GM23248 (cell line): Measurements from ENCODE around the gene B3GALT5. TPM values are rescaled to one million over a fixed set of nuclear protein-coding genes. Genes with fewer than 3 reads are reported as not detected.

Experiments
- DNase-seq: peaks from one replicate; pipeline ENCODE4 v3.0.0-alpha.2; 2015
- H2AFZ ChIP-seq: fragments of 200-600 bp; sonication (generic); 2 replicates; pipeline ENCODE4 v1.6.1; 2016; ENCODE audit warnings: antibody characterized with exemption
- H3F3A ChIP-seq: fragments of 200-600 bp; sonication (generic); 2 replicates; pipeline ENCODE4 v1.6.1; 2016; ENCODE audit warnings: mild to moderate bottlenecking, antibody characterized with exemption, mixed run types; ENCODE audit not compliant: insufficient read depth
- H3K27ac ChIP-seq: fragments of 200-600 bp; sonication (generic); 2 replicates; pipeline ENCODE4 v1.5.1; 2016; ENCODE audit warnings: mild to moderate bottlenecking
- H3K27me3 ChIP-seq: fragments of 200-600 bp; sonication (generic); replicated peaks from 2 replicates; pipeline ENCODE4 v1.6.1; 2016; ENCODE audit warnings: mild to moderate bottlenecking; ENCODE audit not compliant: insufficient read depth
- H3K36me3 ChIP-seq: fragments of 200-600 bp; sonication (generic); 2 replicates; pipeline ENCODE4 v1.6.1; 2016; ENCODE audit warnings: low read depth, mild to moderate bottlenecking
- H3K4me1 ChIP-seq: fragments of 200-600 bp; sonication (generic); 2 replicates; pipeline ENCODE4 v1.6.1; 2016; ENCODE audit warnings: mild to moderate bottlenecking; ENCODE audit not compliant: insufficient read depth
- H3K4me2 ChIP-seq: fragments of 200-600 bp; sonication (generic); one replicate; pipeline ENCODE4 v1.6.1; 2016; ENCODE audit warnings: mild to moderate bottlenecking; ENCODE audit not compliant: unreplicated experiment
- H3K4me3 ChIP-seq: fragments of 200-600 bp; sonication (generic); 2 replicates; pipeline ENCODE4 v1.5.1; 2016; ENCODE audit warnings: mild to moderate bottlenecking
- H3K79me2 ChIP-seq: fragments of 200-600 bp; sonication (generic); 2 replicates; pipeline ENCODE4 v1.6.1; 2016; ENCODE audit warnings: mild to moderate bottlenecking; ENCODE audit not compliant: insufficient read depth
- H3K9ac ChIP-seq: fragments of 200-600 bp; sonication (generic); 2 replicates; pipeline ENCODE4 v1.6.1; 2016; ENCODE audit warnings: mild to moderate bottlenecking
- H3K9me2 ChIP-seq: fragments of 200-600 bp; sonication (generic); 2 replicates; pipeline ENCODE4 v1.6.1; 2016; ENCODE audit warnings: mixed run types, mild to moderate bottlenecking, moderate library complexity; ENCODE audit not compliant: insufficient read depth
- H3K9me3 ChIP-seq: fragments of 200-600 bp; sonication (generic); one replicate; pipeline ENCODE4 v1.6.1; 2017; ENCODE audit warnings: low read depth
- H4K20me1 ChIP-seq: fragments of 200-600 bp; sonication (generic); 2 replicates; pipeline ENCODE4 v1.6.0; 2016; ENCODE audit not compliant: insufficient read depth
- EZH2 ChIP-seq: fragments of 200-600 bp; sonication (generic); IDR thresholded peaks from 2 replicates; pipeline ENCODE4 v1.6.1; 2018; ENCODE audit warnings: antibody characterized with exemption, mild to moderate bottlenecking; ENCODE audit not compliant: insufficient read depth, poor library complexity, severe bottlenecking
- EZH2phosphoT487 ChIP-seq: fragments of 200-600 bp; sonication (generic); IDR thresholded peaks from 2 replicates; pipeline ENCODE4 v1.6.1; 2018; ENCODE audit warnings: antibody characterized with exemption, moderate library complexity, mild to moderate bottlenecking, low read depth; ENCODE audit not compliant: insufficient read depth
- WGBS, 2 experiments: methylation state at CpG; one replicate each; pipeline ENCODE4 v1.1.6; 2015 to 2017; ENCODE audit warnings: low lambda C conversion rate in 2 of 2, low coverage in 1 of 2; ENCODE audit errors: missing lambda C conversion rate in 2 of 2; 5-methylcytosine and 5-hydroxymethylcytosine counted together
- in situ Hi-C: fragments of 300-500 bp; cut with MboI; formaldehyde crosslinking; loops from 2 replicates; pipeline ENCODE4 v1.15.0; 2020
- polyA plus RNA-seq: library from polyadenylated mRNA; unstranded; fragments of >200 nt; fragmentation: Nextera tagmentation; extraction: Ambion mirVana; gene quantifications from 2 replicates; pipeline ENCODE4 v1.2.1, GENCODE V29; 2016
- total RNA-seq: library from RNA; depleted of rRNA; stranded (reverse); fragments of >200 nt; shearing (Covaris generic); gene quantifications from 2 replicates; pipeline ENCODE4 v1.2.3, GENCODE V29; 2014

Gene B3GALT5
- total and polyA plus RNA-seq, 2 experiments from 2014 or later, result not detected

DNA sequence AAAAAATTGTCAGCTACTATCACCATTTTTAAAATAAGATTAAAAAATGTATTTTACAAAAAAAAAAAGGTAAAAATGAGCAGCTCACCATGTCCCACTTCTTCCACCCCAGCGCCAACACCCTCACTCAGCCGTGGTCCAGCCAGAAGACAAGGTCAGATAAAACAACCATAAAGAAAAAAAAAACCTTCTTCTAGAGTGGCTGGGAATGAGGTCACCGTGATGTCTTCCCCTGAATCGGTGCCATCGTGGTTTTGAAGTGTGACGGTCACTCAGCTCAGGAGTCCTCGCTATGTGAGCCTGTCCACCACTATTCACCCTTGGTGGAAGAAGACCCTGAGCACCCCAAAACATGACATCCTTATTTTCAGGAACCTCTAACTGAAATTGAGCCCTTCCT, 38.1 kb downstream of the B3GALT5 start:
- H3K4me1 ChIP-seq, result no peaks in the 10 kb centered on the region
- no peak overlapping the region for H3K4me3 ChIP-seq
- H4K20me1 ChIP-seq, result no peaks in the 10 kb centered on the region
- no peak overlapping the region for H2AFZ ChIP-seq
- in situ Hi-C loops, result no loop called here
- no peak for TF ChIP-seq EZH2phosphoT487
- no peak for TF ChIP-seq EZH2
- H3K9ac ChIP-seq, result no peak overlapping the region
- no peaks in the 10 kb centered on the region for H3K9me3 ChIP-seq
- H3K4me2 ChIP-seq, result no peak overlapping the region
- no peaks in the 10 kb centered on the region for H3K27me3 ChIP-seq
- no peak for DNase-seq
- no peak overlapping the region for H3K27ac ChIP-seq
- H3K36me3 ChIP-seq, result no peaks in the 10 kb centered on the region
- 58 to 63% methylated on average over 7 of the region's 7 CpGs for WGBS, 2 experiments
- no peaks in the 10 kb centered on the region for H3F3A ChIP-seq
- no peaks in the 10 kb centered on the region for H3K9me2 ChIP-seq
- H3K79me2 ChIP-seq, result no peaks in the 10 kb centered on the region

DNA sequence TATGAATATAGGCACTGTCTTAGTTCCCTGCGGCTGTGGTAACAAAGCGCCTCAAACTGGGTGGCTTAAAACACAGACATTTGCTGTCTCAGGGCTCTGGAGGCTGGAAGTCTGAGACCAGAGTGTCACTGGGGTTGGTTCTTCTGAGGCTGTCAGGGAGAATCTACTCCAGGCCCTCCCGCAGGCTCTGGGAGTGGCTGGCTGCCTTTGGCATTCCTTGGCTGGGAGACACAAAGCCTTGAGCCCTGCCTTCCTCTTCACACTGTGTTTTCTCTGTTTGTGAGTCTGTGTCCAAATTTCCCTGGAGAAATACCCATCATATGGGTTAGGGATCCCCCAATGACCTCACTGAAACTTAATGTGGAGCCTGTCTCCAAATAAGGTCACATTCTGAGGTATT, 38.5 kb downstream of the B3GALT5 start:
- Histone ChIP-seq H3K36me3 (no peaks in the 10 kb centered on the region), H3K4me1 (no peaks in the 10 kb centered on the region), H3K9ac (no peak overlapping the region), H3F3A (no peaks in the 10 kb centered on the region), H3K4me3 (no peak overlapping the region), H3K79me2 (no peaks in the 10 kb centered on the region), H2AFZ (no peak overlapping the region), H3K4me2 (no peak overlapping the region), H4K20me1 (no peaks in the 10 kb centered on the region), H3K27ac (no peak overlapping the region), H3K9me2 (no peaks in the 10 kb centered on the region), H3K9me3 (no peaks in the 10 kb centered on the region), H3K27me3 (no peaks in the 10 kb centered on the region)
- in situ Hi-C loops, result no loop called here
- DNase-seq, result peak; percentile 17
- 23 to 48% methylated on average over 3 of the region's 3 CpGs for WGBS, 2 experiments
- TF ChIP-seq EZH2phosphoT487 (no peak), EZH2 (no peak)

DNA sequence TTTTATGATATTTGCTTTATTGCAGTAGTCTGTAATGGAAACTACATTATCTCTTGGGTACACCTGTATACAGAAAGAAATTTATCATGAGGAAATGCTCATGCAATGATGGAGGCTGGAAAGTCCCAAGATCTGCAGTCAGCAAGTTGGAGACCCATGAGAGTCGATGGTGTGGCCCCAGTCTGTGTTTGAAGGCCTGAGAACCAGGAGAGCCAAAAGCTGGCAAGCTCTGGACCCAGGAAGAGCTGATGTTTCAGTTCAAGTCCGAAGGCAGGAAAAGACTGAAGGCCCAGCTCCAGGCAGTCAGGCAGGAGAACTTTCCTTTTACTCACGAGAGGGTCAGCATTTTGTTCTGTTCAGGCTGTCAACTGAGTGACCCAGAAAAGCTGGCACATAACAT, 42.2 kb downstream of the B3GALT5 start:
- H3F3A ChIP-seq, result no peaks in the 10 kb centered on the region
- DNase-seq, result no peak
- no peak overlapping the region for H3K27ac ChIP-seq
- no peaks in the 10 kb centered on the region for H3K9me2 ChIP-seq
- H3K4me2 ChIP-seq, result no peak overlapping the region
- 31 to 40% methylated on average over 3 of the region's 3 CpGs for WGBS, 2 experiments
- TF ChIP-seq EZH2phosphoT487, result no peak
- no peak for TF ChIP-seq EZH2
- in situ Hi-C loops, result no loop called here
- no peaks in the 10 kb centered on the region for H3K9me3 ChIP-seq
- no peak overlapping the region for H3K9ac ChIP-seq
- H3K79me2 ChIP-seq, result no peaks in the 10 kb centered on the region
- no peak overlapping the region for H2AFZ ChIP-seq
- no peak overlapping the region for H3K4me3 ChIP-seq
- peaks cover 2% of the 10 kb centered on the region; the same call in 1 of the 2 replicates for H3K4me1 ChIP-seq
- no peaks in the 10 kb centered on the region for H3K36me3 ChIP-seq
- H3K27me3 ChIP-seq, result no peaks in the 10 kb centered on the region
- no peaks in the 10 kb centered on the region for H4K20me1 ChIP-seq

DNA sequence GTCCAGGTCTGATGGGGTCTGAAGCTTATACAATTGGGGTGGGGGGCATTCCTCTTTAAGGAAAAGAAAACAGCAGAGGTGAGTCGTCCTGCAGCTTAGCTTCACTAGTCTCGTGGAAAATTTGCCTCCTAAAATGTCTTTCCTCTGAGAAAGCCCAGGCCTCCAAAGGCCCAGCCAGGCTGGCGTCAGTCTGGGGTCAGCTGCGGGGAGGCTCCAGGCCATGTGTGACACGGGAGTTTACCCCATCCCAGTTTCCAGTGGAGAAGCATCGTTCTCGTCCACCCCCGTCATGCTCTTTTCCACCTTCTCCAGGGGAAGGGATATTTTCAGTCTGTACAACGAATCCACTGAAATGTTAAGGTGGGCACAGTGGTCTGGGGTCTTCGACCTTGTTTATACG, 42.8 kb downstream of the B3GALT5 start:
- no peak overlapping the region for H3K4me3 ChIP-seq
- no peaks in the 10 kb centered on the region for H3K36me3 ChIP-seq
- no peaks in the 10 kb centered on the region for H3F3A ChIP-seq
- H2AFZ ChIP-seq, result no peak overlapping the region
- H3K9me3 ChIP-seq, result no peaks in the 10 kb centered on the region
- no peaks in the 10 kb centered on the region for H4K20me1 ChIP-seq
- no peaks in the 10 kb centered on the region for H3K9me2 ChIP-seq
- H3K27ac ChIP-seq, result no peak overlapping the region
- no peaks in the 10 kb centered on the region for H3K79me2 ChIP-seq
- H3K4me1 ChIP-seq, result peaks cover 8% of the 10 kb centered on the region; the same call in 1 of the 2 replicates
- 49 to 58% methylated on average over 11 of the region's 11 CpGs for WGBS, 2 experiments
- no peak overlapping the region for H3K4me2 ChIP-seq
- DNase-seq, result no peak
- TF ChIP-seq EZH2 (no peak), EZH2phosphoT487 (no peak)
- no peak overlapping the region for H3K9ac ChIP-seq
- no peaks in the 10 kb centered on the region for H3K27me3 ChIP-seq
- in situ Hi-C loops, result no loop called here

DNA sequence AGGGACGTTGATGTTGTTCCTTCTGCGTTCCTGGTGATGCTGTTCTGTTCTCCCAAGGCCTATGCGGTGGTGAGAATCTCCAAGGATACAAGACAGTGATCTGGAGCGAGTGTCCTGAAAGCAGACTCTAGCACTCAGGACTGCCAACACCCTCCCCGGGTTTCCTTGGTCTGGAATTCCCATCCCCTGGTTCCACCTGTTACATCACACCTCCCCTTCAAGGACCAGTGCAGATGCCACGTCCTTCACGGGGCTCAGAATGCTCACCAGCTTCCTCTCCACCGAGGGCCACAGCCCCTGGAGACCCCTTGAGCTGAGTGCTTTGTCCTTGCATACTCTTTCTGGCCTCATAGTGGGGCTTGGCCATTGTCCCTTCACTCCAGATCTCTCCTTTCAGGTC, 43.5 kb downstream of the B3GALT5 start:
- Histone ChIP-seq H3K4me3 (no peak overlapping the region), H3K79me2 (no peaks in the 10 kb centered on the region), H4K20me1 (no peaks in the 10 kb centered on the region), H3K27ac (no peak overlapping the region), H3K4me1 (peaks cover 8% of the 10 kb centered on the region; the same call in 1 of the 2 replicates), H3K36me3 (no peaks in the 10 kb centered on the region), H2AFZ (no peak overlapping the region), H3K9ac (no peak overlapping the region), H3K9me3 (no peaks in the 10 kb centered on the region), H3K4me2 (no peak overlapping the region), H3F3A (no peaks in the 10 kb centered on the region), H3K9me2 (no peaks in the 10 kb centered on the region), H3K27me3 (no peaks in the 10 kb centered on the region)
- no peak for TF ChIP-seq EZH2phosphoT487
- no peak for TF ChIP-seq EZH2
- in situ Hi-C loops, result no loop called here
- WGBS, 2 experiments, result 46 to 47% methylated on average over 8 of the region's 8 CpGs
- DNase-seq, result no peak
